IMR-90 (cell line): ENCODE data around the gene MCF2L2. TPM values are rescaled to one million over a fixed set of nuclear protein-coding genes. Genes with fewer than 3 reads are reported as not detected.
A peak's percentile ranks its signal among the peaks of the same experiment; 100 is the strongest.

Source experiments
- ATAC-seq: fragments of 200-7000 bp; cut with Tn5 transposase; 2 replicates; pipeline ENCODE4 v1.9.1; 2020; ENCODE audit warnings: low read depth, mild to moderate bottlenecking, moderate library complexity
- BruUV-seq: library from RNA; stranded (reverse); fragments of 400-500 nt; replicated peaks from 2 replicates; lab custom pipeline; 2021; lab: Mats Ljungman, UMichigan
- CTCF ChIA-PET: fragments of 300-600 bp; formaldehyde crosslinking; extraction: SDS; loops from one replicate; lab custom pipeline; 2021; ENCODE audit warnings: antibody characterized with exemption; lab: Yijun Ruan, JAX
- POLR2A ChIA-PET: fragments of 300-600 bp; sonication (Branson Sonifier 250); formaldehyde crosslinking; loops from one replicate; lab custom pipeline; 2022; ENCODE audit warnings: antibody characterized with exemption; ENCODE audit not compliant: unreplicated experiment; lab: Charles Lee
- DNase-seq: peaks from one replicate; pipeline ENCODE4 v3.0.0; 2013
- H2AFZ ChIP-seq: replicated peaks from 2 replicates; pipeline ENCODE3; 2013; ENCODE audit warnings: low read length, mild to moderate bottlenecking; ENCODE audit not compliant: poor library complexity
- H2AK5ac ChIP-seq: 2 replicates; pipeline ENCODE4 v1.6.1; 2013; ENCODE audit warnings: low read depth, low read length, inconsistent platforms
- H2AK9ac ChIP-seq: replicated peaks from 2 replicates; pipeline ENCODE3; 2013; ENCODE audit warnings: mild to moderate bottlenecking, low read depth, low read length, moderate library complexity; ENCODE audit not compliant: poor library complexity
- H2BK120ac ChIP-seq: 2 replicates; pipeline ENCODE4 v1.6.1; 2013; ENCODE audit warnings: low read depth, low read length, inconsistent platforms
- H2BK15ac ChIP-seq: 3 replicates; pipeline ENCODE4 v1.6.1; 2013; ENCODE audit warnings: low read depth, low read length, inconsistent platforms
- H2BK20ac ChIP-seq: 2 replicates; pipeline ENCODE4 v1.6.1; 2013; ENCODE audit warnings: low read depth, mild to moderate bottlenecking, inconsistent platforms, low read length, moderate library complexity
- H2BK5ac ChIP-seq: 2 replicates; pipeline ENCODE4 v1.6.1; 2013; ENCODE audit warnings: mild to moderate bottlenecking, low read depth, low read length, inconsistent platforms; ENCODE audit not compliant: poor library complexity, severe bottlenecking
- H3K14ac ChIP-seq: replicated peaks from 2 replicates; pipeline ENCODE4 v1.6.1; 2013; ENCODE audit warnings: low read depth, low read length, inconsistent platforms
- H3K18ac ChIP-seq: 2 replicates; pipeline ENCODE4 v1.6.1; 2013; ENCODE audit warnings: low read depth, low read length, control low read depth
- H3K23ac ChIP-seq: 2 replicates; pipeline ENCODE4 v1.6.1; 2013; ENCODE audit warnings: low read depth, low read length, inconsistent platforms
- H3K27ac ChIP-seq: 2 replicates; pipeline ENCODE4 v1.5.1; 2013; ENCODE audit warnings: mild to moderate bottlenecking, control low read depth, low read length; ENCODE audit not compliant: insufficient read depth
- H3K27me3 ChIP-seq: 2 replicates; pipeline ENCODE4 v1.6.1; 2013; ENCODE audit warnings: low read length; ENCODE audit not compliant: control insufficient read depth, insufficient read depth
- H3K36me3 ChIP-seq: 2 replicates; pipeline ENCODE4 v1.6.1; 2013; ENCODE audit warnings: low read length, mixed read lengths; ENCODE audit not compliant: control insufficient read depth, insufficient read depth
- H3K4ac ChIP-seq: 2 replicates; pipeline ENCODE4 v1.6.1; 2013; ENCODE audit warnings: low read depth, low read length, inconsistent platforms
- H3K4me1 ChIP-seq: 2 replicates; pipeline ENCODE4 v1.6.1; 2013; ENCODE audit warnings: low read length, mixed read lengths; ENCODE audit not compliant: control insufficient read depth, insufficient read depth
- H3K4me2 ChIP-seq: 2 replicates; pipeline ENCODE4 v1.6.1; 2013; ENCODE audit warnings: low read depth, mild to moderate bottlenecking, control low read depth, low read length, moderate library complexity
- H3K4me3 ChIP-seq: 2 replicates; pipeline ENCODE4 v1.5.1; 2013; ENCODE audit warnings: low read depth, mild to moderate bottlenecking, control low read depth, low read length, moderate library complexity; ENCODE audit not compliant: insufficient read depth
- H3K56ac ChIP-seq: 2 replicates; pipeline ENCODE4 v1.6.1; 2013; ENCODE audit warnings: low read length, inconsistent platforms; ENCODE audit not compliant: insufficient read depth; ENCODE audit errors: extremely low read depth
- H3K79me1 ChIP-seq, 2 experiments: 2 replicates each; pipeline ENCODE4 v1.6.1; 2013; ENCODE audit warnings: low read length in 2 of 2, inconsistent platforms in 1 of 2, low read depth in 1 of 2
- H3K9ac ChIP-seq: 2 replicates; pipeline ENCODE4 v1.6.1; 2013; ENCODE audit warnings: low read depth, low read length, control low read depth
- H3K9me1 ChIP-seq: 2 replicates; pipeline ENCODE4 v1.6.1; 2013; ENCODE audit warnings: low read length, inconsistent platforms; ENCODE audit not compliant: insufficient read depth
- H3K9me3 ChIP-seq: 2 replicates; pipeline ENCODE4 v1.6.1; 2013; ENCODE audit warnings: low read length; ENCODE audit not compliant: control insufficient read depth, insufficient read depth
- H4K20me1 ChIP-seq: 2 replicates; pipeline ENCODE4 v1.6.1; 2013; ENCODE audit warnings: low read length, inconsistent platforms; ENCODE audit not compliant: insufficient read depth
- H4K5ac ChIP-seq: 2 replicates; pipeline ENCODE4 v1.6.1; 2013; ENCODE audit warnings: mild to moderate bottlenecking, low read depth, low read length, control low read depth
- H4K8ac ChIP-seq, 2 experiments: 2 replicates each; pipeline ENCODE4 v1.6.1; 2013; ENCODE audit warnings: low read depth in 2 of 2, low read length in 2 of 2, control low read depth in 1 of 2, inconsistent platforms in 1 of 2
- H4K91ac ChIP-seq: 2 replicates; pipeline ENCODE4 v1.6.1; 2013; ENCODE audit warnings: low read depth, low read length, inconsistent platforms; ENCODE audit not compliant: insufficient read depth
- CEBPB ChIP-seq: IDR thresholded peaks from 2 replicates; pipeline ENCODE4 v1.6.1; 2012; ENCODE audit warnings: low read depth, low read length, improper control_type of control experiment
- CHD1 ChIP-seq: IDR thresholded peaks from 2 replicates; pipeline ENCODE4 v1.6.1; 2012; ENCODE audit warnings: low read depth, low read length, improper control_type of control experiment
- MAFK ChIP-seq: IDR thresholded peaks from 2 replicates; pipeline ENCODE4 v1.6.1; 2012; ENCODE audit warnings: low read depth, low read length, improper control_type of control experiment
- RAD21 ChIP-seq: IDR thresholded peaks from 2 replicates; pipeline ENCODE4 v1.6.1; 2012; ENCODE audit warnings: low read length, improper control_type of control experiment
- RFX5 ChIP-seq: IDR thresholded peaks from 2 replicates; pipeline ENCODE4 v1.8.0; 2012; ENCODE audit warnings: low read depth, mild to moderate bottlenecking, low read length, moderate library complexity
- WGBS, 2 experiments: methylation state at CpG; one replicate each; pipeline versions ENCODE4 v1.1.5 to v1.1.7; 2013; ENCODE audit warnings: missing lambda C conversion rate in 2 of 2; ENCODE audit not compliant: insufficient read length in 1 of 2; ENCODE audit errors: extremely low coverage in 2 of 2; 5-methylcytosine and 5-hydroxymethylcytosine counted together
- dilution Hi-C: fragments of 300-500 bp; cut with HindIII; formaldehyde crosslinking; loops from one replicate; pipeline ENCODE4 v1.14.3; 2018; ENCODE audit warnings: low sequenced_read_pairs; ENCODE audit not compliant: unreplicated experiment
- in situ Hi-C: fragments of 300-500 bp; cut with MboI; formaldehyde crosslinking; loops from 3 replicates; pipeline ENCODE4 v1.14.3; 2019; ENCODE audit warnings: low sequenced_read_pairs, inconsistent platforms, mixed read lengths
- intact Hi-C: fragments of 100-400 bp; cut with micrococcal nuclease; formaldehyde crosslinking; loops from 2 replicates; pipeline ENCODE4 v1.10.0; 2022
- polyA plus RNA-seq, 3 experiments: library from polyadenylated mRNA; depleted of rRNA; stranded (reverse); fragments of >200 nt; gene quantifications; 2 replicates each; pipeline ENCODE4 v1.2.3, GENCODE V29; 2012; ENCODE audit warnings: low replicate concordance in 1 of 3
- total RNA-seq: library from RNA; depleted of rRNA; stranded (reverse); fragments of >200 nt; gene quantifications from 2 replicates; pipeline ENCODE4 v1.2.3, GENCODE V29; 2012
- TF ChIP-seq, protein P1 (sequence below): fragments of 150-350 bp; IDR thresholded peaks from 2 replicates; pipeline ENCODE4 v1.6.1; 2017; ENCODE audit warnings: mild to moderate bottlenecking, antibody characterized with exemption, low read length, low read depth

Gene MCF2L2
- total and polyA plus RNA-seq, 2 of the 4 experiments (the other 2 are of a cell fraction): under 0.01 TPM; not detected in 1

DNA sequence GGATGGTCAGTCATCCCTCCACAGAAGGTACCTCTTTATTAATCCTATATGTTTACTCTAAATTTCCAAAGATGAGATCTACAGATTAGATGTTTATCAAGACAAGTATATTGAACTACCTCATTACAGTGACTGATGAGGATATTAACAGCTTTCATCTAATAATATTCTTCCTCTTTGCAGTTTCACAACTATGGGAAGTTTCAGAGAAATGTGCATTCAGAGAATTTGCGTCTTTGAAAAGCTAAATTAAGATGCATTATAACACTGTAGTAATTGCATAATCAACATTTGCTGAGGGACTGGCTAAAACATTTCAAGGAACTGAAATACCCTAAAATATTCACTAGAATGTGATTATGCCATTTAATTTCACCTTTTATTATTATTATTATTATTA is 46.7 kb downstream of the MCF2L2 start:
- Histone ChIP-seq H4K91ac (no peak overlapping the region), H2BK15ac (no peak overlapping the region), H4K8ac (no peak overlapping the region), H4K20me1 (no peaks in the 10 kb centered on the region), H3K4me2 (no peak overlapping the region), H3K27me3 (peaks cover 11% of the 10 kb centered on the region), H3K56ac (no peak overlapping the region), H3K4me3 (no peak overlapping the region), H3K4ac (no peak overlapping the region), H3K9ac (no peak overlapping the region), H3K4me1 (no peaks in the 10 kb centered on the region), H3K27ac (no peak overlapping the region), H4K5ac (no peak overlapping the region), H3K18ac (no peak overlapping the region), H2AK5ac (no peak overlapping the region), H3K14ac (no peak overlapping the region), H3K9me3 (no peaks in the 10 kb centered on the region), H3K79me1 (no peaks in the 10 kb centered on the region), H3K9me1 (no peaks in the 10 kb centered on the region), H2AFZ (no peak overlapping the region), H2BK5ac (no peak overlapping the region), H2BK120ac (no peak overlapping the region), H3K23ac (no peak overlapping the region), H2BK20ac (no peak overlapping the region), H2AK9ac (no peak overlapping the region), H3K36me3 (no peaks in the 10 kb centered on the region)
- TF ChIP-seq RFX5 (no peak), CHD1 (no peak), CEBPB (peak; percentile 44; the same call in 1 of the 2 replicates), RAD21 (no peak), MAFK (no peak)
- TF ChIP-seq, protein P1, sequence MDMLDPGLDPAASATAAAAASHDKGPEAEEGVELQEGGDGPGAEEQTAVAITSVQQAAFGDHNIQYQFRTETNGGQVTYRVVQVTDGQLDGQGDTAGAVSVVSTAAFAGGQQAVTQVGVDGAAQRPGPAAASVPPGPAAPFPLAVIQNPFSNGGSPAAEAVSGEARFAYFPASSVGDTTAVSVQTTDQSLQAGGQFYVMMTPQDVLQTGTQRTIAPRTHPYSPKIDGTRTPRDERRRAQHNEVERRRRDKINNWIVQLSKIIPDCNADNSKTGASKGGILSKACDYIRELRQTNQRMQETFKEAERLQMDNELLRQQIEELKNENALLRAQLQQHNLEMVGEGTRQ: no peak
- intact Hi-C loops (loop anchor here (1.0 to 5.0 kb wide), 4 partner anchors 129 to 667 kb away; partner anchors contain the start of gene B3GNT5), in situ Hi-C loops (loop anchor here (5.0 to 25.0 kb wide), 3 partner anchors 199 to 669 kb away; no protein-coding TSS in a partner anchor), dilution Hi-C loops (no loop called here)
- no CpG with 5 or more reads among the region's 1 CpG for WGBS, 2 experiments
- POLR2A ChIA-PET: interaction anchor here (1.0 kb wide), 1 partner anchor 196 kb away, joined by 3 read pairs; no protein-coding TSS in a partner anchor
- ATAC-seq (no peak), DNase-seq (no peak)
- CTCF ChIA-PET: interaction anchor here (0.6 to 5.1 kb wide), 7 partner anchors 10 to 263 kb away, joined by 3 to 62 read pairs (median 5); no protein-coding TSS in a partner anchor
- no TSS peak for BruUV-seq
